ENCODE measurements around the gene RIN3. TPM values are rescaled to one million over a fixed set of nuclear protein-coding genes. Genes with fewer than 3 reads are reported as not detected.
A peak's percentile ranks its signal among the peaks of the same experiment; 100 is the strongest.

RIN3 gene
- total RNA-seq, 1 donor from 2014 or later = 6.9 TPM

GRCh38 chr14:92507174-92507768 lies 6.3 kb upstream of the RIN3 start:
- no peak for DNase-seq

- no peak for DNase-seq
Measured at GRCh38 chr14:92510972-92511371, 2.6 kb upstream of the RIN3 start.

GRCh38 chr14:92511453-92512238 lies 1.9 kb upstream of the RIN3 start:
- no peak for DNase-seq

GRCh38 chr14:92512807-92513203 lies 776 bp upstream of the RIN3 start:
- no peak for DNase-seq

- peak; percentile 32 for DNase-seq
Measured at GRCh38 chr14:92513966-92514843, 624 bp downstream of the RIN3 start.

- DNase-seq = no peak
Measured at GRCh38 chr14:92514844-92515514, 1.4 kb downstream of the RIN3 start.

- DNase-seq = no peak
Measured at GRCh38 chr14:92515546-92516343, 2.2 kb downstream of the RIN3 start.

- DNase-seq = no peak
Measured at GRCh38 chr14:92516344-92516965, 2.9 kb downstream of the RIN3 start.

- DNase-seq = no peak
Measured at GRCh38 chr14:92516966-92517506, 3.5 kb downstream of the RIN3 start.

GRCh38 chr14:92517761-92518160 lies 4.2 kb downstream of the RIN3 start:
- DNase-seq = no peak

GRCh38 chr14:92519246-92520101 lies 5.9 kb downstream of the RIN3 start:
- DNase-seq = no peak

- no peak for DNase-seq
Measured at GRCh38 chr14:92520102-92521057, 6.8 kb downstream of the RIN3 start.

- no peak for DNase-seq
Measured at GRCh38 chr14:92521058-92521415, 7.5 kb downstream of the RIN3 start.

- DNase-seq = no peak
Measured at GRCh38 chr14:92523752-92524151, 10.2 kb downstream of the RIN3 start.

GRCh38 chr14:92524602-92525185 lies 11.1 kb downstream of the RIN3 start:
- no peak for DNase-seq

GRCh38 chr14:92525322-92526095 lies 11.9 kb downstream of the RIN3 start:
- DNase-seq = no peak

- no peak for DNase-seq
Measured at GRCh38 chr14:92527721-92528120, 14.1 kb downstream of the RIN3 start.
